GM19043 (cell line): ENCODE data around the gene MTUS2.

Experiments used
- ATAC-seq: cut with Tn5 transposase; IDR thresholded peaks from one replicate; pipeline ENCODE4 v1.9.1; 2021; ENCODE audit warnings: low read depth; ENCODE audit not compliant: unreplicated experiment

MTUS2 gene

DNA sequence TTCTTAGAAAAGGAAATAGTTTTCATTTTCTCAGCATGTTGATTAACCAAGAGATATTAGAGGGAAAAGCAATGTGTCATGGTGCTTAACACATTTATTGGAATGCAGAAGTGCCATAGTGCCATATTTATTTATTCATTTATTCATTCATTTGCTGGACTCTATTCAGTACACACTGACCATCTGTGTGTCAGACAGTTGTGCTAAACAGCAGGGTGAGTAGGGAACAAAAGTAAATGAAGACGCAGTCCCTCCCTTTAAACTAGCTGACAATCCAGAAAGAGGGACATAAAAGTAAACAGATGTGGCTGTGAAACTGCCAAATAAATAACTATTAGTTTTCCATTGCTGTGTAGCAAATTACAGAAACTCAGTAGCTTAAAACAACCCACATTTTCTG is 323.7 kb downstream of the MTUS2 start:
- ATAC-seq: no peak

DNA sequence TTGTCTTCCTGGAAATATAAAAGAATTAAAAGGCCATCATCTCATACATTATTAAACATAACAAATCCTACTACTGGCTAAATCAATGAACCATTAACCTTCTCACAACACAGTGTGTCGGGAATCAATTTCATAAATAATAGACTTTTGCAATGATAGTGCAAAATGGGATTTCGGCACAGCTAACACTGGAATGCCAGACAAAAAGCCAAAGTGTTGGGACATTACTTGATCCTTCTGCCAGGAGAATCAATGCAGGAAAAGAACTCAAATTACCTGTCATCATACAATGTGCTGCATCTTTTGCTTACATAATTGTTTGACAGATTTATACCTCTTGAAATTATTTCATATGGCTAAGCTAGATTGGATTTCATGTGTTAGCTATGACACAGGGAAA is 334.3 kb downstream of the MTUS2 start:
- no peak for ATAC-seq

DNA sequence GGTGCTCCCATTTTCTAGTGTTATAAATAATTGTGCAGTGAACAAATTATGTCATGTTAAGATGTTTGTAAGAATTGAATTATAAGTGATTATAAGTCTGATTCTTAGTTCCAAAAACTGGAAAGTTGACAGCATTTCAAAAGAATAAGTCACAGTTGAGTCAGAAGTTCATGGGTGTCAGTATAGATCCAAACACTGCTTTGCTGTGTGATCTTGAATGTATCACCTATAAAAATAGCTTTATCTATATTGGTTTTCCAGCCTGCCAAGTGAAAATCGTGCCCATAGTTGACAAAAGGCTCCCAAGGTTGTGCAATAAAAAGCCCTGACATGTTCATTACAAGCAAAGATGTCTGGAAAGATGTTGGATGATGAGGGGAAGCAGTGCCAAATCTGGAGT is 336.0 kb downstream of the MTUS2 start:
- no peak for ATAC-seq

DNA sequence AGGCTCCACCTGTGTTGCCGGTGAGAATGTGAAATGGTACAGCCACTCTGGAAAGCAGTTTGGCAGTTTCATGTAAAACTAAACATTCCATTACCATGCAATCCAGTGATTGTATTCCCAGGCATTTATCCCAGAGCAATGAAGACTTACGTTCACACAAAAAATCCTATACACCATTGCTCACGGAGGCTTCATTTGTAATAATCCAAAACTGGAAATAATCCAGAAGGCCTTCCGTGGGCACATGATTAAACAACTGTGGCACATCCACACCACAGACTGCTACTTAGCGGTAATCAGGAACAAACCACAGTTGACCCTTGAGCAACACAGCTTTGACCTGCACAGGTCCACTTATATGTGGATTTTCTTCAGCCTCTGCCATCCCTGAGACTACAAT is 339.7 kb downstream of the MTUS2 start:
- no peak for ATAC-seq

DNA sequence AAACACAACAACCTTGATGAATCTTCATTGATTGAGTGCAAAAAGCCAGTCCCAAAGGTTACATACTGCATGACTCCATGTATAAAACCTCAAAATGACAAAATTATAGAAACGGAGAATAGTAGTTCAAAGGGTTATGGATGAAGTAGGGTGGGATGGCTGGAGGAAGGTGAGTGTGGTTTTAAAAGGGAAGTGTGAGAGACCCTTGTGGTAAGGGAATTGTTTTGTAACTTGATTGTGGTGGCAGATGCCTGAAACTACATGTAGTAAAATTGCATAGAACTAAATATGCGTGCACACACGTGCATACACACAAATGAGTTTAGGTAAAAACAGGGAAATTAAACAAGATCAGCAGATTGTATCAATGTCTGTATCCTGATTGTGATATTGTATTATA is 340.7 kb downstream of the MTUS2 start:
- ATAC-seq: no peak

DNA sequence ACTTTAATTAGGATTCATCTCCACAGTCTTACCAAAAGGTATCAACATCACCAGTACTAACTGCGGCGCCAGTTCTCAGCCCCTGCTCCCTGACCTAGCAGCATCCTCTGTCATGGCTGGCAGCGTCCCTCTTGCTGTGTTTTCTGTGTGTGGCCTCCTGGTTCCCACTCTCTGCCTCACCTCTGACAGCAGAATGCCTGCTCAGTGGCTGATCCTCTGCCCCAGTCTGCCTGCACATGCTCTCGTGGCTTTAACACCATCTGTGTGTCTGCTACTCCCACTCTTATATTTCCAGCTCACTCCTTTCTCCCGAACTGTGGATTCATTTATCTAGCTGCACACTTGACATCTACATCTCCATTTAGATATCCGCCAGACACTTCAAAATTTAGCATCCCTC is 341.5 kb downstream of the MTUS2 start:
- no peak for ATAC-seq

DNA sequence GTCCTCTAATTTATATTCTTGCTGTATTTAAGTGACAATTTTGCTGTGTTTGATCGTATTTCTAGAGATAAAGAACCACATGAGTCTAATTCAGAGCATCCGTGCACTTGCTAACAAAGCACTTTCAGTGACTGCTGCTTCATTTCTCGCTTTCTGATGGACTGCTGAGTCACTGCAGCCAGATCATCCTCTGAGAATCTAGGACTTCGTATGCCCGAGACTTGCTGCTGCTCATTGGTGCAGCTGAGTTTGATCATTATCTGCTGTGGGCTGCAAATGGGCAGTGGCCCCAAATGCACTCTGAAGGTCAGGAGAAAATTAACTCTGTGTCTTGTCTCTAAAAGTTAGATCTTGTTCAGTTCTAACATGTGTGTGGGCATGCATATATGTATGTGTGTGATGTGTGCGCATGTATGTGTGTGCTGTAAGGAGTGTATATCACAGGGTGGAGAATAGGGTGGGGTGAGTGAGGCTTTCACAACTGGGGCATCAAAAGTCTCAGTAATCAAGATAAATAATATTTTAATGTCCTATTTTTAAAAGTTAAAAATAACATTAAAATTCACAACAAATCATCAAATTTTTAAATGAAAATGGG is 342.6 kb downstream of the MTUS2 start:
- no peak for ATAC-seq

DNA sequence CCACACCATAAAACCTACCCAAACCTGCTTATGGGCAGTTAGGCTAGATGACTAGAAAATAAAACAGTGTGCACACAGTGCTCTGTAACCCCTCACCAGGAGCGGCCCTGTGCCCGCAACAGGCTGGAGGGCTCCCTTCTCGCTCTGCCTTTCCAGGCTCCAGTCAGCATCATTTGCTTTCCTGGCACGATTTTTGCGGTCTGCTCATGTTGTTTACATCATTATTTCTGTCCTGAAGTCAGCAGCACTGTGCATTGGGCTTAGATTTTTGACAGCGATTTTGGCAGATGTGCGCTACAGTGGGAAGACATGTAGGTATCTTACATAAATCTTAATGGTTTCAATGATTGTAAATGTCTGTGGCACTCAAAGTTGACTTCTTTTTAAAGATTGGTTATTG is 344.0 kb downstream of the MTUS2 start:
- no peak for ATAC-seq

DNA sequence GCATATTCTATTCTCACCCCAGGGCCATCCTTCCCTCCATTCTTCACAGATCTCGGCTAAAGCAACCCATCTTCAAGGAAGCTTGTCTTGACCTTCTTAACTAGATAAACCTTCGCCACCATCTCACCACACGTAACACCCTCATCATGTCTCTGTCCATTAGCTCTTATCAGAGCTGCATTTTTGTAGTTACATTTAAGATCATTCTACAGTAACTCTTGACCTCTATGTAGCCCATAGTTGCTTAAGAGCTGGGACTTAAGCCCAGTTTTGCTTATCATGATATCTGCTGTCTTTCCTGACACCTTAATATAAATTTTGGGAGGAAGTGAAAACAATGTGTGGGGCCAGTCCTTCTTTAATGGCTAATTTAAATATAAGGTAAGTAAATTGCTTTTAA is 345.1 kb downstream of the MTUS2 start:
- no peak for ATAC-seq

DNA sequence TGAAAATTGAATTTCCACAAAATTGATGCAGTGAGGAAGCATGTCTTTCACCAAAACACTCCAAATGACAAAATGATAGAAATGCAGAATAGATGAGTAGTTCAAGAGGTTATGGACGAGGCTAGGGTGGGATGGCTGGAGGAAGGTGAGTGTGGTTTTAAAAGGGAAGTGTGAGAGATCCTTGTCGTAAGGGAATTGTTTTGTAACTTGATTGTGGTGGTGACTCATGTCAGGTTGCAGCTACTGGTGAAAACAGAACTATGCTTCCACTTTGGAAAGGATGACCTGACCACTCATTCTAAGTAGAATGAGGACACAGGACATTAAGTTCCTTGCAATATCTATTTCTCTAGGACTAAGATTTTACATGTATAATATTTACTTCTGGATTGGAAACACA is 345.7 kb downstream of the MTUS2 start:
- no peak for ATAC-seq

DNA sequence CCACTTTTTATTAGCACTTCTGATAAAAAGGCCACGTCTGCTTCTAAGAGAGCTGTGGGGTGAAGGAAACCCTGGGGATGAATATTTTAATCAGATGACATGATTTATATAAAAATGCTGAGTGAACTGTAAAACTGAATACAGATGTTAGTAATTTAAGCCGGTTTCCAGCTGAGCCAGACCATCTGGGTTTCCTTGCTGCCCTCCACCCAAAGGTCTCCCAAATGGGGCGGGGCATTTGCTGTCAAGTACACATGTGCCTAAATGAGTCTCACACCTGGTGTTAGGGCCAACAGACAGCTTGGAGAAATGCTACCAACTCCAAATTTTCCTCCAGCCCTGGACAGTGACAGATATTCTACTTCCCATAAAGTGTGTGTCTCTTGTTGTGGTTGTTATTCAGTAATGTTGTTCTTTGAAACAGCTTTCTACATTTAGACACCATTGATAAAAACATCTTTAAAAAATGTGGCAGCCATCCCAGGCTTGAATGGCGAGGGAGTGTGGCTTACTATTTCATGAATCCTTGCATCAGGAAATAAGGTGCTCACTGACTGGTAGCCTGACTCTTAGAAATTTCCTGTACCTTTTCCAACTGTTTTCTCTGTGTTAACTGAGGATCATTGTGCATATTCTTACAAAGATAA is 350.4 kb downstream of the MTUS2 start:
- ATAC-seq: no peak

DNA sequence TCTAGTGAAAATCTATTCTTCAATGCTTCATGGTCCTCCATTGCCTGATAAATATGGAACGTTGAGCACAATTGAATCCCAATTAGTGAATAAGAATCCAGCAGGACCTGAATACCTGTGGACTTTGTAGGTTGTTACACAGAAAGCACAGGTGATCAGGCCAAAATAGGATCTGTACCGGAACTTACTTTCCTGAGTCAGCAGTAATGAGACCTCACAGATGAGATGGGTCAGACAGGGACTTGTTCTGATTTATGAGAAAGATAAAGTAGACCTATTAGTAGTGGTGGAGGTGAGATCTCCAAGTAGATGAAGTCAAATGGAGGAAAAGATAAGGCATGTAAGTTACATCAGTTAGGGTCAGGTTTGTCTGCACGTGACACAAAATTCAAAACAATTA is 351.1 kb downstream of the MTUS2 start:
- no peak for ATAC-seq

DNA sequence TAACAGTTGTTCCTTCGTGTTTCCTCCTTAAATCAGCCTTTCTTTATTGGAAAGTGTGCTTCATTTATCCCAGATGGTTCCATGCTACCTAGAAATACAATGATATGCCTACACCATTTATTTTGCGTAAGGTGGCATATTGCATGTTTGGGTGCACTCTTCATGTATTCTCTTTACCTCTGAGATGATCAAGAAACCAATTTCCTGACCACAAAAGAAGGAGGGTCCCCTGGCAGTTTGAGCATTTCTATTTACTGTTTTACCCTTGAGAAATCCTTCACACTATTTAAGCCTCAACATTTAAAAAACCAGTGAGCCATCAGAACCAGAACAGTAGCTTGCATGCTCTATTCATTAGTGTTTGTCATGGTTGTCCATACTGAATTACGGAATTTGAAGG is 354.0 kb downstream of the MTUS2 start:
- ATAC-seq: no peak

DNA sequence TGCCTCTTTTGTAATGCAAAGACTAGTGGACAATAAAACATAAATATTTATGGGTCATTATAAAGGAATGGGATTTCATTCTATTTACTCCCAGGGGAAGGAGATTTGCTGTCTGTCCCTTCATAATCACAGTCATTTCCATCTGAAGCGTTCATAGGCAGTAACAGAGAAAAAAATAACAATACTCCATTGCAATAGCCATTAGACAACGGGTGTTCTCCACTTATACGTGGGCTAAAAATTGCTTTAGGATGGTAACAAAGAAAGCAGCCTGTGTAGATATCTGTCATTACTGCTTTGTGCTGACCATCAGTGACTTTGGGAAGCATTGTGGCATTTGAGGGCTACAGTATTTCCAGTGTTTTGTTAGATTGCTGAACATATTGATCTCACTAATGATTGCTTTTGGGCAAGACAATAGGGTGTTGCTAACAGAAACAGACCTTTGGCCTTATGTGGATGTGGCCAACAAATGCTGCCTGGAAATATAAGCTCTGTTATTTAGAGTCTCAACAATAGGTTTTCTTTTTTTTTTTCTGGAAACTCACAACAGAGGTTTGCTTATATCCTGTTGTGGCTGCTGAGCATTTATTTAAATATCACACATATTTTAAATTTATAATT is 355.2 kb downstream of the MTUS2 start:
- ATAC-seq: no peak

DNA sequence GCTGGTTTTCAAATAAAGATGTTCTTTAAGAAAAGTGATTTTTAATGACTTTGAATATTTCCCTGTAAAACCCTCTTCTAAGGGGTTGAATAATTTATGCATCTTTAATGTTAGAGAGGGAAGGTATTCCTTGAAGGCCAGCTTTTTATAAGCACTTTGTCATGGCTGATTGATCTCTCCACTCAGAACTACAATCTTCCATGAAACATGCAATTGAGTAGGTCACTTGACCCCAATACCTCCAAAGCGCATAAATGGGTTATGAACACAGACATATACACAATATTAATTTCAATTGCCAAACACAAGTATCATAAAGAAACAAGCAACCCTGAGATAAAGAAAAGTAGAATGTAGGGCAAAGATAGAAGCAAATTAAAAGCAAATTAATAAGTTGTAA is 359.9 kb downstream of the MTUS2 start:
- no peak for ATAC-seq

DNA sequence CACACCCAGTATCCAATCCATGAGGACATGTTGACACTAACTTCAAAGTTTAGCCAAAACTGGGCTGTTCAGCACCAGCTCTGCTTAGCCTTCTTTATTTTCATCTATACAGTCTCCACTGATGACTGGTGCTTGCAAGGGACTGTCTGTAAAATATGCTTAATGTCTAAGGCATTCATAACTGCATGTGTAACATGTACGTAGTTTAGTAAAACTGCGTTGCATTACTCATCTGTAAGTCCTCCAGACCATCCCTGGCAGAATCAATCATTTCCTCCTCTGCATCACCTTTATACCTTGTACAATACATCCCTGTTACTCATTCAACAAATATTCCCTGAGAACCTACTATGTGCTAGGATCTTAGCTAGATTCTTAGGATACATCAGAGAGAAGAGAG is 362.1 kb downstream of the MTUS2 start:
- no peak for ATAC-seq

DNA sequence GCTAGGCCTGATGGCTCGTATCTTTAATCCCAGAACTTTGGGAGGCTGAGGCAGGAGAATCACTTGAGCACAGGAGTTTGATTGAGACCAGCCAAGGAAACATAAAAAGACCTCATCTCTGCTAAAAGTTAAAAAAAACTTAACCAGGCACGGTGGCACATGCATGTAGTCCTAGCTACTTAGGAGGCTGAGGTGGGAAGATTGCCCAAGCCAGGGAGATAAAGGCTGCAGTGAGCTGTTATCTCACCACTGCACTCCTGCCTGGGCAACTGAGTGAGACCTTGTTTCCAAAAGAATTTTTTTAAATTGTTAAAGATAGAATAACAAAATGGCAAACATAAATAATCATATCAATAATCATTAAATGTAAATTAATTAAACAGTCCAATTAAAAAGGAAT is 365.8 kb downstream of the MTUS2 start:
- ATAC-seq: no peak

DNA sequence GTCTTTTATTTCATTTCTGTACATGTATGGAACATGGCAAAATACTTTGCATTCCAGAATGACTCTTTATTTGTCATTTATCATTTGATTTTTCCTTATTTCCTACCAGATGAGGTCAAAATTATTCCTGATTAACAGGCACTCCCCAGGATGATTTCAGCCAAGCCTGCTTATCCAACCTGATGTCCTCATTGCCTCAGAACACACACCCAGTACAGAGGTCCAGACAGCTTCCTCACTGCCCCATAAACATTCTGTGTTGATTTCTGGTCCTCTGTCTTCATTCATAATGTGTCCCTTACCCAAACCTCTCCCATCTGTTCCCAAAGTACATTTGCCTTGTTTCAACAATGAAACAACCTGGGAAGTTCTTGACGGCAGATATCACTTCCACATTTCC is 367.4 kb downstream of the MTUS2 start:
- ATAC-seq: no peak

DNA sequence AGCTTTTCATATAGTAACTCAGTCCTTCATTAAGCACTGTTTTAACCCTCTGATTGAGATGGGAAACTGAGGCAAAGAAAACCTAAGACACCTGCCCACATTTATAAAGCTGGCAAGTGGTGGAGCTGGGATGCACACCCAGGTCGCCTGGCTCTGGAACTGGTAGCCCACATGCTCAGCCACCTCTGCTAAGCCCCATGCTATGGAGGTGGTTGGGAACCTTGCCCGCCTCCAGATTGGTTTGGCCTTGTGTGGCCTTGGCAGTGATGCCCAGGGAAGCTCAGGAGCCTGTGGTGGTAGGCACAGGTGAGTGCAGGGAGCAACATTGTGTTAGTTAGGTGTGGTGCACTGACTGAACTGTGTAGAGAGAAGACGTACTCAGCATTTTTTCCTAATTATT is 370.2 kb downstream of the MTUS2 start:
- no peak for ATAC-seq

DNA sequence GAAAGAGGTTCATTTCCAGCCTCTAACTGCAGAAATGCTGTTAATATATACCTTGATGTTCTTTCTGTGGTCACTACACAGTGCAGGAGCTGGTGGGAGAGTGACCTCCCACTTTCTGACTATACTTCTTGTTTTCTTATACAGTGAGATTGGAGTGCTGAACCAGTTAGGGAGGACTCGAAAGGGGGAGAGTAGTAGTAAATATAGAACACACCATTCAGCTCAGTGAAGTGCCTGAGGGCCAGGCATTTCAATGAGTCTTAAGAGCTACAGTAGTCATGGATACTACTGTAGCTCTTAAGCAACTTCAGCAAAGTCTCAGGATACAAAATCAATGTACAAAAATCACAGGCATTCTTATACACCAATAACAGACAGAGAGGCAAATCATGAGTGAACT is 372.9 kb downstream of the MTUS2 start:
- no peak for ATAC-seq

DNA sequence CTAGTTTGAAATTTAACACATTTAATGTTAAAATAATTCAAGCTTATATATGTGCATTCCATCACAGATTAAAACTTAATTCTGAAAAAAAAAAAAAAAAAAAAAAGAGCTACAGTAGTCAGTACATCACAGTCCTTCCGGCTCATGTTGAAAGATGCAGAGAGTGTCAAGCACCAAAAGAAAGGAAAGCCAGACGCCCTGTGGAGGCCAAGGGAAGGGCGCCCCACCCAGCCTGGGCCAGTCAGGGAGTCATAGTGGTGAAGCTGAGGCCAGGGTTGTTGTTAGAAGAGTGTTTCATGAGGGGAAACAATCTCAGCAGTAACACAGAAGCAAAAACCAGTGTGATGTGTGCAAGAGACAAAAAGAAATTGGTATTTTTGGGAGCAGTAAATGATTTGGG is 375.3 kb downstream of the MTUS2 start:
- ATAC-seq: no peak

DNA sequence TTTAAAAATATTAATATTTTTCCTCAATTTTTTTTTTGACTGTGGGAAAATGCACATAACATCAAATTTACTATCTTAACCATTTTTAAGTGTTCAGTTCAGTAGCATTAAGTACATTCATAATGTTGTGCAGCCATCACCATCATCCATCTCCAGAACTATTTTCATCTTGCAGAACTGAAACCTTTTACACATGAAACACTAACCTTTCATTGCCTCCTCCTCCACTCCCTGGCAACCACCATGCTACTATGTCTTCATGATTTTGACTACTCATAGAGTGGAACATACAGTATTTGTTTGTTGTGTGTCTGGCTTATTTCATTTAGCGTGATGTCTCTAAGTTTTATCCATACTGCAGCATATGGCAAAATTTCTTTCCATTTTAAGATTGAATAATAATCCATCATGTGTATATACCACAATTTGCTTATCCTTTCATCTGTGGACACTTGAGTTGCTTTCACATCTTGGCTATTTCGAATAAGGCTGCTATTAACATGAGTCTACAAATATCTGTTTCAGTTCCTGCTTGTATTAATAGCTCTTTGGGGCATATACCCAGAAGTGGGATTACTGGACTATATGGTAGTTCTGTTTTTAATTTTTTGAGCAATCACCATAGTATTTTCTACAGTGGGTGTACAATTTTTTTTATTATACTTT is 376.4 kb downstream of the MTUS2 start:
- ATAC-seq: peak; percentile 81
